Activated CD4-positive, alpha-beta T cell treated with anti-CD3 and anti-CD28 coated beads for 1 hour (primary cell): ENCODE data around the gene GNA12.

ENCODE experiments used
- DNase-seq: peaks from one replicate; pipeline ENCODE4 v3.0.0-alpha.2; 2020

Gene GNA12

GRCh38 chr7:2802101-2802500 is 42.0 kb downstream of the GNA12 start:
- no peak for DNase-seq

GRCh38 chr7:2800931-2801688 is 43.0 kb downstream of the GNA12 start:
- DNase-seq: no peak

GRCh38 chr7:2800220-2800930 is 43.7 kb downstream of the GNA12 start:
- DNase-seq: no peak

GRCh38 chr7:2799253-2799652 is 44.9 kb downstream of the GNA12 start:
- DNase-seq: no peak

- DNase-seq: no peak
Measured at GRCh38 chr7:2798669-2799068, 45.4 kb downstream of the GNA12 start.

- no peak for DNase-seq
Measured at GRCh38 chr7:2796358-2797352, 47.5 kb downstream of the GNA12 start.

GRCh38 chr7:2795906-2796305 is 48.2 kb downstream of the GNA12 start:
- DNase-seq: no peak

GRCh38 chr7:2794836-2795636 is 49.1 kb downstream of the GNA12 start:
- DNase-seq: no peak

- DNase-seq: no peak
Measured at GRCh38 chr7:2792856-2793487, 51.1 kb downstream of the GNA12 start.

GRCh38 chr7:2792235-2792634 is 51.9 kb downstream of the GNA12 start:
- no peak for DNase-seq

- DNase-seq: no peak
Measured at GRCh38 chr7:2791390-2791789, 52.7 kb downstream of the GNA12 start.

GRCh38 chr7:2787251-2787951 is 56.7 kb downstream of the GNA12 start:
- DNase-seq: no peak

GRCh38 chr7:2786607-2787116 is 57.4 kb downstream of the GNA12 start:
- DNase-seq: no peak

- DNase-seq: no peak
Measured at GRCh38 chr7:2785071-2785500, 59.0 kb downstream of the GNA12 start.

- DNase-seq: no peak
Measured at GRCh38 chr7:2782565-2782964, 61.5 kb downstream of the GNA12 start.

- no peak for DNase-seq
Measured at GRCh38 chr7:2782121-2782520, 62.0 kb downstream of the GNA12 start.

GRCh38 chr7:2781636-2782035 is 62.5 kb downstream of the GNA12 start:
- no peak for DNase-seq

- DNase-seq: no peak
Measured at GRCh38 chr7:2779051-2779450, 65.1 kb downstream of the GNA12 start.

GRCh38 chr7:2777898-2778535 is 66.1 kb downstream of the GNA12 start:
- DNase-seq: no peak

- DNase-seq: no peak
Measured at GRCh38 chr7:2776401-2776800, 67.7 kb downstream of the GNA12 start.
